OCI-LY7 (cell line): ENCODE measurements around the gene IQGAP1. TPM values are rescaled to one million over a fixed set of nuclear protein-coding genes. Genes with fewer than 3 reads are reported as not detected.

Source experiments
- BruUV-seq: library from RNA; stranded (reverse); fragments of 400-500 nt; replicated peaks from 2 replicates; lab custom pipeline; 2021; lab: Mats Ljungman, UMichigan
- CTCF ChIA-PET: fragments of 300-600 bp; sonication (Branson Sonifier 250); formaldehyde crosslinking; loops from one replicate; lab custom pipeline; 2022; ENCODE audit warnings: antibody characterized with exemption; ENCODE audit not compliant: unreplicated experiment; lab: Charles Lee
- POLR2A ChIA-PET: fragments of 300-600 bp; sonication (Branson Sonifier 250); formaldehyde crosslinking; loops from one replicate; lab custom pipeline; 2022; ENCODE audit warnings: antibody characterized with exemption; lab: Charles Lee
- DNase-seq: peaks from one replicate; pipeline ENCODE4 v3.0.0-alpha.2; 2015; ENCODE audit warnings: low spot score
- H2AFZ ChIP-seq: fragments of 200-600 bp; sonication (generic), shearing (Covaris generic); 2 replicates; pipeline ENCODE4 v1.6.1; 2014; ENCODE audit warnings: mild to moderate bottlenecking, antibody characterized with exemption, low read length, moderate library complexity
- H3K27ac ChIP-seq: fragments of 200-600 bp; sonication (generic); 2 replicates; pipeline ENCODE4 v1.5.1; 2014; ENCODE audit warnings: mixed run types, low read depth, mild to moderate bottlenecking, moderate library complexity, low read length, inconsistent platforms; ENCODE audit not compliant: poor library complexity, severe bottlenecking
- H3K36me3 ChIP-seq: fragments of 200-600 bp; sonication (generic); 2 replicates; pipeline ENCODE4 v1.6.1; 2014; ENCODE audit warnings: mild to moderate bottlenecking, antibody characterized with exemption, low read length, moderate library complexity, mixed read lengths; ENCODE audit not compliant: insufficient read depth
- H3K4me1 ChIP-seq: fragments of 200-600 bp; sonication (generic); 2 replicates; pipeline ENCODE4 v1.5.1; 2014; ENCODE audit warnings: mild to moderate bottlenecking, low read length; ENCODE audit not compliant: insufficient read depth, poor library complexity, severe bottlenecking
- H3K4me2 ChIP-seq: fragments of 200-600 bp; sonication (generic); 2 replicates; pipeline ENCODE4 v1.6.1; 2014; ENCODE audit warnings: mild to moderate bottlenecking, low read length
- H3K4me3 ChIP-seq: fragments of 200-600 bp; sonication (generic); 2 replicates; pipeline ENCODE4 v1.5.1; 2014; ENCODE audit warnings: mild to moderate bottlenecking, low read depth, low read length; ENCODE audit not compliant: poor library complexity, severe bottlenecking
- H3K79me2 ChIP-seq: fragments of 200-600 bp; sonication (generic); 2 replicates; pipeline ENCODE4 v1.6.1; 2016; ENCODE audit warnings: low read depth, mild to moderate bottlenecking, low read length, moderate library complexity, mixed read lengths; ENCODE audit not compliant: insufficient read depth
- H3K9me2 ChIP-seq: fragments of 200-600 bp; sonication (generic); 2 replicates; pipeline ENCODE4 v1.6.1; 2016; ENCODE audit warnings: mild to moderate bottlenecking, low read length, mixed read lengths; ENCODE audit not compliant: insufficient read depth
- H3K9me3 ChIP-seq: fragments of 200-600 bp; sonication (generic); 2 replicates; pipeline ENCODE4 v1.6.1; 2014; ENCODE audit warnings: mild to moderate bottlenecking, mixed run types, low read length, mixed read lengths
- H4K20me1 ChIP-seq: fragments of 200-600 bp; sonication (generic); 2 replicates; pipeline ENCODE4 v1.6.1; 2014; ENCODE audit warnings: mild to moderate bottlenecking, antibody characterized with exemption, low read length, moderate library complexity, mixed read lengths; ENCODE audit not compliant: insufficient read depth
- CTCF ChIP-seq: fragments of 200-600 bp; sonication (generic); conservative IDR thresholded peaks from 2 replicates; pipeline ENCODE4 v1.5.1; 2014; ENCODE audit warnings: mild to moderate bottlenecking, antibody characterized with exemption, low read length, moderate library complexity, mixed read lengths
- EZH2phosphoT487 ChIP-seq: fragments of 200-600 bp; sonication (generic); IDR thresholded peaks from 2 replicates; pipeline ENCODE4 v1.6.1; 2018; ENCODE audit warnings: low read depth, borderline replicate concordance, mild to moderate bottlenecking, mixed run types, antibody characterized with exemption, low read length, moderate library complexity, mixed read lengths
- intact Hi-C: fragments of 100-400 bp; cut with micrococcal nuclease; formaldehyde crosslinking; loops from one replicate; pipeline ENCODE4 v1.10.0; 2022; ENCODE audit not compliant: unreplicated experiment
- total RNA-seq, 2 experiments: library from RNA; depleted of rRNA in 1 of 2; stranded (reverse); fragments of >200 nt in 1 of 2; shearing (Covaris generic) in 1 of 2; gene quantifications; 2 replicates each; pipeline ENCODE4 v1.2.3, GENCODE V29; 2014 to 2022

IQGAP1 gene
- total RNA-seq, 2 experiments from 2014 or later: 98.7 to 114 TPM

DNA sequence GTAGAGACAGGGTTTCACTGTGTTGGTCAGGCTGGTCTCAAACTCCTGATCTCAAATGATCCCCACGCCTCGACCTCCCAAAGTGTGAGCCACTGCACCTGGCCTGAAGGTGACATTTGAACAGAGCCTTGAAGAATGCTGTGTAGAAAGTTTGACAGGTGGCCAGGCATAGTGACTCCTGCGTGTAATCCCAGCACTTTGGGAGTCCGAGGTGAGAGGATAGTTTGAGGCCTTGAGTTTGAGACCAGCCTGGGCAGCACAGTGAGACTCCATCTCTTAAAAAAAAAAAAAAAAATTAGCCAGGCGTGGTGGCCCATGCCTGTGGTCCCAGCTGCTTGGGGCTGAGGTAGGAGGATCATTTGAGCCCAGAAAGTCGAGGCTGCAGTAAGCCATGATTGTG lies 1.5 kb downstream of the IQGAP1 start:
- peaks cover 53% of the 10 kb centered on the region for H3K79me2 ChIP-seq
- H3K4me2 ChIP-seq: peak overlapping the region; percentile 73
- peak overlapping the region; percentile 84 for H3K4me3 ChIP-seq
- no peak for TF ChIP-seq CTCF
- no peak for TF ChIP-seq EZH2phosphoT487
- no peak for DNase-seq
- no peak overlapping the region for H2AFZ ChIP-seq
- H3K9me2 ChIP-seq: no peaks in the 10 kb centered on the region
- intact Hi-C loops: loop anchor here (5.0 kb wide), 1 partner anchor 543 kb away; the partner anchor contains the start of gene HDDC3
- ChIA-PET POLR2A (interaction anchor here (0.6 to 1.8 kb wide), 3 partner anchors 23 to 33 kb away, joined by 4 to 7 read pairs (median 4); no protein-coding TSS in a partner anchor), CTCF (no interaction called here)
- H3K36me3 ChIP-seq: peaks cover 36% of the 10 kb centered on the region
- BruUV-seq: no TSS peak
- no peaks in the 10 kb centered on the region for H3K9me3 ChIP-seq
- no peak overlapping the region for H3K27ac ChIP-seq
- peaks cover 26% of the 10 kb centered on the region for H3K4me1 ChIP-seq
- H4K20me1 ChIP-seq: peaks cover 11% of the 10 kb centered on the region

DNA sequence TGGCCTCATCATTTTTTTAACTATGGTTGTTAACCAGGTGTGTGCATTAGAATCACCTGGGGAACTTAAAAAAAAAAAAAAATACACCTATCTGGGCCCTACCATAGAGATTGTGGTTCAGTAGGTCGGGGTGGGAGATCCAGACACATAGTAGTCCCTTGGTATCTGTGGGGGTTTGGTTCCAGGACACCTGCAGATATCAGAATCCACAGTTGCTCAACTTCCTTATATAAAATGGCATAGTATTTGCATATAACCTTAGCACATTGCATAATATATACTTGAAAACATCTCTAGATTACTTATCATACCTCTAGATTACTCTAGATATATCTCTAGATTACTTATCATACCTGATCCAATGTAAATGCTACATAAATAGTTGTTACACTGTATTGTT lies 5.0 kb downstream of the IQGAP1 start:
- no TSS peak for BruUV-seq
- no peaks in the 10 kb centered on the region for H3K9me3 ChIP-seq
- H3K79me2 ChIP-seq: peaks cover 75% of the 10 kb centered on the region
- peaks cover 11% of the 10 kb centered on the region for H4K20me1 ChIP-seq
- H3K4me1 ChIP-seq: peaks cover 21% of the 10 kb centered on the region
- H3K4me2 ChIP-seq: no peak overlapping the region
- ChIA-PET POLR2A (interaction anchor here (0.6 to 0.7 kb wide), 2 partner anchors 36 to 287 kb away, joined by 3 to 4 read pairs; no protein-coding TSS in a partner anchor), CTCF (interaction anchor here (0.6 kb wide), 1 partner anchor 1004 kb away, joined by 3 read pairs; no protein-coding TSS in a partner anchor)
- H3K9me2 ChIP-seq: no peaks in the 10 kb centered on the region
- TF ChIP-seq EZH2phosphoT487 (no peak), CTCF (no peak)
- no peak overlapping the region for H3K4me3 ChIP-seq
- H3K36me3 ChIP-seq: peaks cover 41% of the 10 kb centered on the region
- H3K27ac ChIP-seq: no peak overlapping the region
- DNase-seq: no peak
- intact Hi-C loops: no loop called here
- H2AFZ ChIP-seq: no peak overlapping the region

GRCh38 chr15:90394074-90394473 lies 6.0 kb downstream of the IQGAP1 start:
- H3K4me1 ChIP-seq: peaks cover 21% of the 10 kb centered on the region
- ChIA-PET POLR2A (interaction anchor here (0.5 to 1.4 kb wide), 3 partner anchors 28 to 116 kb away, joined by 3 read pairs; no protein-coding TSS in a partner anchor), CTCF (no interaction called here)
- intact Hi-C loops: no loop called here
- H2AFZ ChIP-seq: no peak overlapping the region
- no peak overlapping the region for H3K4me3 ChIP-seq
- H3K4me2 ChIP-seq: no peak overlapping the region
- peaks cover 79% of the 10 kb centered on the region for H3K79me2 ChIP-seq
- TF ChIP-seq CTCF: no peak
- TF ChIP-seq EZH2phosphoT487: no peak
- H4K20me1 ChIP-seq: peaks cover 8% of the 10 kb centered on the region
- no peak for DNase-seq
- BruUV-seq: no TSS peak
- H3K36me3 ChIP-seq: peaks cover 48% of the 10 kb centered on the region
- H3K9me2 ChIP-seq: no peaks in the 10 kb centered on the region
- no peaks in the 10 kb centered on the region for H3K9me3 ChIP-seq
- H3K27ac ChIP-seq: no peak overlapping the region
